SH-SY5Y (cell line): ENCODE measurements around the gene FAM168A.

Experiments
- GATA2 ChIP-seq: IDR thresholded peaks from 2 replicates; pipeline ENCODE4 v1.6.1; 2011; ENCODE audit warnings: mild to moderate bottlenecking, low read depth, low read length
- GATA3 ChIP-seq: IDR thresholded peaks from 2 replicates; pipeline ENCODE4 v1.6.1; 2011; ENCODE audit warnings: low read depth, mild to moderate bottlenecking, low read length, moderate library complexity

DNA sequence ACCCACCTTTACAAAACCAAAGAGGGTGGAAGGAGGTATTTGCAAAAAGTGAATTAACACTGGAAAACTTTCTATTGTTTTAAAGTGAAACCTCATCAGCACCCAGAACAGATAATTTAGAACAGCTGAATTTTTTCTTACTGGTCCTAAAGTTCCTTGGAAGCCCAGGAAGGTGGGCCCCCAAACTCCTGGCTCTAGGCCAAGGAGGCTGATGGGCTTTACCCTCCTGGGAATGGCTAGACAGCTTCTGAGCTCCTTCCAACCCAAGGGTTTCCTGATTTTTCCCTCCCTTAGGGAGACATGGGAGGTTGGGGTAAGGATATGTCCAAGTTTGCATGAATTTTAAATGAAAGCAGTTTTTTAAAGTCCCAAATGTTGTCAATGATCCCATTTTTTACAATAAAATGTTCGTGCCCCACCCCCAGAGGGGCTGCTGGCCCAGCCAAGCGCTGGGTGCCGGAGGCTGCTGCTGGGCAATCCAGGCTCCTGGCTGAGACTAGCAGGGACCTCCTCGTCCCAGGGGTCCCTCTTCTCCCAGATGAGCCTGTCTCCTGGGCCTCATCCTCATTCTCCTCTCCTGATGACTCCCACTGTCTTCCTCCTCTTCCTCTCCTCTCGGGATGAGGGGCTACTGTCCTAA, 193.3 kb downstream of the FAM168A start:
- TF ChIP-seq GATA2 (no peak), GATA3 (no peak)
